Measurements from ENCODE around the gene ZNF783. TPM values are rescaled to one million over a fixed set of nuclear protein-coding genes. Genes with fewer than 3 reads are reported as not detected.

Gene ZNF783
- 15.1 TPM for total RNA-seq
- long read RNA-seq, full-length matches to known transcripts = 4 of 19 reads
- long read RNA-seq, partial matches to known transcripts = 8 of 19 reads
- long read RNA-seq, other reads (novel, unspliced or antisense) = 7 of 19 reads

DNA sequence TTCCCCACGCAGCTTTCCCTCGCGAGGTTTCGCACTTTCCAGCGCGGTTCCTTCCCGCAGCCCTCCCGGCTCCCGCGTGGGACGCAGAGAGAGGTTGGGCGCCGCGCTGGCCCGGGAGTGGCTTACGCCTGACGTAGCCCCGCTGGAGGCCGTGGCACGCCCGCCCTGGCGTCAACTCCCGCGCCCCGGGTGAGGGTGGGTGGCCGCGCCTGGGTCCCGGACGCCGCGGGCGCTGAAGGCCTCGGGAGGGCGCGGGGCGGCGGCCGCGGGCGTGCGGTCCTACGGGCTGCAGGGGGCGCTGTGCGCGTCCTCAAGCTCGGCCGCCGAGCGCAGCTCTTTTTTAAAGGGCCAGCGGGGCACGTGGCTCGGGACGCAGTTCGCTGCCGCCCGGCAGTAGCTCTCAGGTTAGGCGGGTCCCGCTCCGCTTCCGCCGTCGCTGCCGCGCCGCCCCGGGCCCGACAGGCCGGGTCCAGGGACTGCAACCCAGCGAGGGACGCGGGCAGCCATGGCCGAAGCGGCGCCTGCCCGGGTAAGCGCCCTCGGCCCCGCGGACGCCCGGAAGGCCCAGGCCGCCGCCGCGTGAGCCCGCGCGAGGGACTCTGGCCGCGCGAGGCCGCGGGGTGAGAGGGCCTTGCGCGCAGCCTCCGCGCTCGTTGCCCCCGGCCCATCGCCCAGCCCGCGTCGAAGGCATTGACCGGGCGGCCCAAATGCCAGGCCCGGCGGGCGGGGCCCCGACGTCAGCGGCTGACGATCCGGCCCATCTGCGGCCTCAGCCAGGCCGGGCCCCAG is at the start of gene ZNF783:
Gene ZNF783, plus strand, starts transcription at position 368 of the 789 bp plus-strand sequence. Its CDS starts 138 bp downstream, at position 506.
- TF ChIP-seq, protein P1, sequence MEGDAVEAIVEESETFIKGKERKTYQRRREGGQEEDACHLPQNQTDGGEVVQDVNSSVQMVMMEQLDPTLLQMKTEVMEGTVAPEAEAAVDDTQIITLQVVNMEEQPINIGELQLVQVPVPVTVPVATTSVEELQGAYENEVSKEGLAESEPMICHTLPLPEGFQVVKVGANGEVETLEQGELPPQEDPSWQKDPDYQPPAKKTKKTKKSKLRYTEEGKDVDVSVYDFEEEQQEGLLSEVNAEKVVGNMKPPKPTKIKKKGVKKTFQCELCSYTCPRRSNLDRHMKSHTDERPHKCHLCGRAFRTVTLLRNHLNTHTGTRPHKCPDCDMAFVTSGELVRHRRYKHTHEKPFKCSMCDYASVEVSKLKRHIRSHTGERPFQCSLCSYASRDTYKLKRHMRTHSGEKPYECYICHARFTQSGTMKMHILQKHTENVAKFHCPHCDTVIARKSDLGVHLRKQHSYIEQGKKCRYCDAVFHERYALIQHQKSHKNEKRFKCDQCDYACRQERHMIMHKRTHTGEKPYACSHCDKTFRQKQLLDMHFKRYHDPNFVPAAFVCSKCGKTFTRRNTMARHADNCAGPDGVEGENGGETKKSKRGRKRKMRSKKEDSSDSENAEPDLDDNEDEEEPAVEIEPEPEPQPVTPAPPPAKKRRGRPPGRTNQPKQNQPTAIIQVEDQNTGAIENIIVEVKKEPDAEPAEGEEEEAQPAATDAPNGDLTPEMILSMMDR (IDR thresholded peaks at IDR 0.05) = peak; percentile 91
- intact Hi-C loops (cut with DNase I) = no loop called here
- ATAC-seq (peak; percentile 98), DNase-seq (peak; percentile 95)
- H3K27me3 ChIP-seq (ENCODE audit: low read depth) = no peaks in the 10 kb centered on the region
- peaks cover 19% of the 10 kb centered on the region for H3K36me3 ChIP-seq
- no peaks in the 10 kb centered on the region for H3K9me3 ChIP-seq
- peak within 1 kb of the TSS; percentile 63 for H3K4me3 ChIP-seq
- H3K27ac ChIP-seq = peak within 1 kb of the TSS; percentile 93
- peaks cover 19% of the 10 kb centered on the region for H3K4me1 ChIP-seq

DNA sequence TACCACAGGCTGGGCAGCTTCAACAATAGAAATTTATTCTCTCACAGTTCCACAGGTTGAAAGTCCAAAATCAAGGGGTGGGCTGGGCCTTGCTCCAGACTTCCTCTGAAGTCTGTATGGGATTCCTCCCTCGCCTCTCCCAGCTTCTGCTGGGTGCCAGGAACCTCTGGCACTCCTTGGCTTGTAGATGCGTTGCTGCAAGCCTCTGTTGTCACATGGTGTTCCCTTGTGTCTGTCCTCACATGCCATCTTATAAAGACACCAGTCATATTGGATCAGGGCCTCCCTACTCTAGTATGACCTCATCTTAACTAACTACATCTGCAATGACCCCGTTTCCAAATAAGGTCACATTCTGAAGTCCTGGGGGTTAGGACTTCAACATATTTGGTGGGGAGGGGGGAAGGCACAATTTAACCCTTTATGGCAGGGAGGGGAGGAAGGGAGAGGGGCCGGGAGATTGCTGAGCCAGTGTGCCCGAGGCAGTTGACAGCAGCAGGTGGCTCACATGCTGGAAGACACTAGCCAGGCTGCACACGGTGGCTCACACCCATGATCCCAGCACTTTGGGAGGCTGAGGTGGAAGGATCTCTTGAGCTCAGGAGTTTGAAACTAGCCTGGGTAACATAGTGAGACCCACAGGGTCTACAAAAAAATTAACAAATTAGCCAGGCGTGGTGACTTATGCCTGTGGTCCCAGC is 47.8 kb upstream of the ZNF783 start:
- no peaks in the 10 kb centered on the region for H3K4me1 ChIP-seq
- no peaks in the 10 kb centered on the region for H3K27me3 ChIP-seq (ENCODE audit: low read depth)
- intact Hi-C loops (cut with DNase I) = no loop called here
- TF ChIP-seq, protein P1 (IDR thresholded peaks at IDR 0.05) = no peak
- peaks cover 100% of the 10 kb centered on the region for H3K36me3 ChIP-seq
- no peak overlapping the region for H3K27ac ChIP-seq
- DNase-seq (no peak), ATAC-seq (no peak)
- no peaks in the 10 kb centered on the region for H3K9me3 ChIP-seq
- H3K4me3 ChIP-seq = no peak overlapping the region

DNA sequence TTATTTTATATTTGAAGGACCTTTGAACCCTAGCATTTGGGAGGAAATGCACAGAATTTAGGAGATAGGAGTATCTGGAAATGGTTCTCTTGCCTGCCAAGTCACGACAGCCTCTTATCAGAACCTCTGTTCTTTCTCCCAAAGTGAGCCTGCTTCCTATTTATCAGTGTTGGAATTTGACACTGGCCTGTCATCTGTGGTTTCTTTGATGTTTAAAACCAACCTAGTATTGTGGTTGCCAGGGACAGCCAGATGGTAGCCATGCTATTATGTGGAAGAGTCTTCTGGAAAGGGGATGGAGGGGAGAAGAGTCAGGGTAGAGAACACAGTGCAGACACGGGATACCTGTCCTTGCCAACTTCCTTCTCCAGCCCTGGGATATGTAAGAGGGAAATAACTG is 45.6 kb upstream of the ZNF783 start:
- TF ChIP-seq, protein P1 (IDR thresholded peaks at IDR 0.05) = no peak
- DNase-seq = no peak
- Histone ChIP-seq H3K36me3 (peaks cover 100% of the 10 kb centered on the region), H3K27ac (no peak overlapping the region), H3K9me3 (no peaks in the 10 kb centered on the region), H3K4me3 (no peak overlapping the region), H3K4me1 (no peaks in the 10 kb centered on the region), H3K27me3 (ENCODE audit: low read depth) (no peaks in the 10 kb centered on the region)
- no peak for ATAC-seq
- intact Hi-C loops (cut with DNase I) = no loop called here

DNA sequence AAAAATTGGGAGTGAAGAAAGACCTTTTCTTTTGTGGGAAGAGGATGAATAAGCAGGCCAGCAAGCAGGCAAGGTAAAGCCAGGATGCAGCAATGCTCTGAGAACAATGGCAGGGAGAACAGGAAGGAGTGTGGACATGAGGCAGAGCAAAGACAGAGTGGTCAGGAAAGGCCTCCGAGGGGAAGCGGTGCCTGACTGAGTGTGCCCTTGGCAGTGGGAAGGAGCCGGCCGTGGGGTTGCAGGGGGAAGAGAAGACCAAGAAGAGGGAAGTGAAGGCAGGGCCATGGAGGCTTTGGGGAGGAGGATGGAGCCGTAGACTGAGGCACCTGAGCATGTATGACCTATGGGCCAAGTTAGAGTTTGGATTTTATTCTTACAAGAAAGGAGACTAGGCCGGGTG is 44.4 kb upstream of the ZNF783 start:
- DNase-seq = no peak
- intact Hi-C loops (cut with DNase I) = no loop called here
- no peak overlapping the region for H3K4me3 ChIP-seq
- ATAC-seq = no peak
- H3K4me1 ChIP-seq = no peaks in the 10 kb centered on the region
- H3K36me3 ChIP-seq = peaks cover 100% of the 10 kb centered on the region
- no peaks in the 10 kb centered on the region for H3K27me3 ChIP-seq (ENCODE audit: low read depth)
- TF ChIP-seq, protein P1 (IDR thresholded peaks at IDR 0.05) = no peak
- H3K9me3 ChIP-seq = no peaks in the 10 kb centered on the region
- no peak overlapping the region for H3K27ac ChIP-seq

DNA sequence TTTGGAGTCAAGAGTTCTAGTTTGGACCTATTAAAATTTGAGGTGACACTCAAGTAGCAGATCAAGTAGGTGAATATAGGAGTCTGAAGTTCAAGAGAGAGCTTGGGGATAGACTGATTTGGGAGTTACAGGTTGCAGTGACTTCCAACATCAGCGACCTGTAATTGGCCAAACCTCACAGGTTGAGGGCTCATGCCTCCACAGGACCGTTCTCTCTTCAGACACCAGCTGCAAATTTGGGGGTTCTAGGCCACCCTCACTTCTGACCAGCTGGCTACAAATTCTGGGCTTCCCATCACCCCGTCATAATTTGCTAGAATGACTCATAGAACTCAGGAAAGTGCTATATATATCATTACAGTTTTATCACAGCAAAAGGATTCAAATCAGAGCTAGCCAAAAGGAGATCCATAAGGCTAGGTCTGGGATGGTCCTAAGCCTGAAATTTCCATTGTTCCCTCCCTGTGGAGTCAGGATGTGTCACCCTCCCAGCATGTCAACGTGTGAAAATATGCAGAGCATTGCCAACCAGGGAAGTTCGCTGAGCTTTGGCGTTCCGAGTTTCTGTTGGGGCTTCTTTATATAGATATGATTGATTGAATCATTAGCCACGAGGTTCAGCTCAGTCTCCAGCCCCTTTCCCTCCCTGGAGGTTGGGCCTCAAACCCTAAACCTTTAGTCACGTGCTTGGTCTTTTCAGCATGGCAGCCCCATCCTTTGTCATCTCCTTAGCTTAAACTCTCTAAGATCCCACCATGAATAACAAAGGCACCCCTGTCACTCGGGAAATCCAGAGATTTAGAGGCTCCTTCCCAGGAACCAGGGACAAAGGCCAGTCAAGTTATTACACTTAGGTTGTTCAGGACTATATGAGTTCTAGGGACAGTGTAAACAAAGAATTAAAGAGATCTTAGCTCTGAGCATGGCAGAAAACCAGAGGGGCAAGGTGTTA is 43.3 kb upstream of the ZNF783 start:
- Histone ChIP-seq H3K27me3 (ENCODE audit: low read depth) (no peaks in the 10 kb centered on the region), H3K9me3 (no peaks in the 10 kb centered on the region), H3K4me1 (no peaks in the 10 kb centered on the region), H3K4me3 (no peak overlapping the region), H3K27ac (no peak overlapping the region), H3K36me3 (peaks cover 98% of the 10 kb centered on the region)
- no peak for ATAC-seq
- TF ChIP-seq, protein P1 (IDR thresholded peaks at IDR 0.05) = no peak
- intact Hi-C loops (cut with DNase I) = no loop called here
- no peak for DNase-seq

Data from lower lobe of right lung (tissue), 2 donors.